NCI-H2196 (cell line): ENCODE results near the gene C1D.
A peak's percentile ranks its signal among the peaks of the same experiment; 100 is the strongest.

Source experiments
- DNase-seq: peaks from one replicate; lab custom pipeline; 2025; ENCODE audit not compliant: unreplicated experiment; lab: John Stamatoyannopoulos, UW

C1D gene

DNA sequence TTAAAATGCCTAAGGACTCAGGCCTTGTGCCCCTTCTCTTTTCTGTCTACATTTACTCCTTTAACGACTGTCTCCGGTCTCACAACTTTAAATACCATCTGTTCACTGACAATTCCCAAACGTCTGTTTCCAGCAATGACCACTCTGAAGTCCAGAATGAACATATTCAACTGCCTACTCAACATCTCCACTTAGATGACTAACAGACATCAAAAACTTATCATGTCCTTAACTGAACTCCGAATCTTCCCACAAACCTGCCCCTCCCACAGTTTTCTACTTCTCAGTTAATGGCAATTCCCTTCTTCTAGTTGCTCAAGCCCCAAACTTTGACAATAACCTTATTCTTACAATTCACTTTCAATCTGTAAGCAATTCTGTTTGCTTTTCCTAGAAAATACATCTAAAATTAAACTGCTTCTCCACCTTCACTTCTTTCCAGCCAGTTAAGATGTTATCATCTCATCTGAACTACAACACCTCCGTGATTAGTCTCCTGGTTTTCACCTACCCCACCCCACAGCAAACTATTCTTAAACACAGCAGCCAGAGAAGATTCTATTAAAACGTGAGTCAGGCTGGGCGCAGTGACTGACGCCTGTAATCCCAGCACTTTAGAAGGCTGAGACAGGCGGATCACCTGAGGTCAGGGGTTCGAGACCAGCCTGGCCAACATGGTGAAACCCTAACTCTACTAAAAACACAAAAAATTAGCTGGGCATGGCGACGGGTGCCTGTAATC, 2.8 kb downstream of the C1D start:
- no peak for DNase-seq

DNA sequence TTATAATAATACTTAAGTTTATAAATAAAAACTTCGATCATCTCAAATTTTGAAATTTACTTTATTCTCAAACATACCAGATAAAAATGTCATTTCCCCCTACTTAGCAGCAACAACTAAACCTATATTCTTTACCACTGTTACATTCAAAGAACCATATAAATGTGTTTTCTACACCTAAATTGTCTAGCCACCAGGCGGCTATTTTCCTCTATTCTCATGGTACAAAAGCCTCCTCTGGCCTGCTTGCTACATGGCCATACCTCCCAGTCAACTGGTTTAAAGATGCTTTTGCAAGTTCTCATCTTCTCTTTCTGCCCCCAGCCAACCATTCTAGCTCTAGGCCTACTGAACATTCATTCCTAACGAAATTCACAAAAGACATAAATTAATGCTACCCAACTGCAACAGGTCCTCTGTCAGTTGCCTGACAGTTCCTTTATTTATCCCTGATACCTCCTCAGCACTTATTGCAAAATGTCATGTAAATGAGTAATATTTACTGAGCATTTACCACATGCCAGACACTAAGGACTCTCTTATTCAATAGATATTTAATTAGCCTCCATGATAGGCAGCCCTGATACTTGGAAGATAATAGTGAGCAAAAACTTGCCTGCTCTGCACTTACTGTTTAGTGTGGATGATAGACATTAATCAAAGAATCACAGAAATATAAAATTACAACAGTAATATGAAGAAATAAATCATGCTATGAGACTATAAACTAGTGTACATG, 5.0 kb downstream of the C1D start:
- DNase-seq = no peak

DNA sequence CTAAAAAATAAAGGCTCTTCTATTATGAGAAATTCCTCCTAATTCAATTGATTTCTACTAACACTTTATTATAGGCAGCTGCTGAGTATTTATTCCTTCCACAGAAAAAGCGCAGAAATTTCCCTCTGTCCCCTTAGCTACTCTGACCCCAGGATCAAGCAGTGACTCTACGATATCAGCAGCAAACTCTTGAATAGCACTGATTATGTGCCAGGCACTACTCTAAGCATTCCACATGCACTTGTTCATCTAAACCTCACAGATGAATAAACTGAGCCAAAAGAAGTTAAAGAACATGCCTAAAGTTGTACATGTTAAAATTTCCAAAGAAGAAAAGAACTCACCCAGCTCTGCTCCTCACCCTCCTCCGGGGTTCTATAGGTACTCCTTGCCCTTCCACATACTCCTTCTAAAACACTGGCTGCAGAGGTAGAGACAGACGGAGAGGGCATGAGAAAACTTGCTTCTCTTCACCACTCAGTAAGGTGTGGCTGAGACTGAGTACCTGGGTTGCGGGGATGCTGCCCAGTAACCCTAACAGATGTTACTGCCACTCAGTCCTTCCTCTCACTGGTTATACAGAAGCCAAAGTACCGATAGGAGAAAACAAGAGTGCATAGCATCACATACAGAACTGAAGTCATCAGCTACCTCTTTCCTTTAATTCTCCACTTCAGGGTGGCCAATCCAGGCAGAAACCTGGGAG, 9.9 kb downstream of the C1D start:
- DNase-seq = no peak

DNA sequence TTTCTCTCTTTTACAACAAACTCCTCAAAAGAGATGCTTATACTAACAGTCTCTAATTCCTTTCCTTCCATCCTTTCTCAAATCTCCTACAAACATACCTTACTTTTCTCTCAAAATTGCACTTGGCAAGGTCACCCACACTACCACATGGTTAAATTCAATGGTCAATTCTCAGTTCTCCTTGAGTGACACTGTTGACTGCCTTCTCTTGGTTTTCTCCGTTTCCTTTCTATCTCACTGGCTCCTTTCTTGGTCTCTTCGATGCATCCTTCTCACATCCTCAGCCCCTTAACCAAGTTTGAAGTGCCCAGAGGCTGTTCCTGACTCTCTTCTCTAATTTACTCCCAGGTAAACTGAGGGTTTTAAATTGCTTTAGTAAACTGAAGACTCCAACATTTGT, 12.5 kb downstream of the C1D start:
- DNase-seq = no peak

DNA sequence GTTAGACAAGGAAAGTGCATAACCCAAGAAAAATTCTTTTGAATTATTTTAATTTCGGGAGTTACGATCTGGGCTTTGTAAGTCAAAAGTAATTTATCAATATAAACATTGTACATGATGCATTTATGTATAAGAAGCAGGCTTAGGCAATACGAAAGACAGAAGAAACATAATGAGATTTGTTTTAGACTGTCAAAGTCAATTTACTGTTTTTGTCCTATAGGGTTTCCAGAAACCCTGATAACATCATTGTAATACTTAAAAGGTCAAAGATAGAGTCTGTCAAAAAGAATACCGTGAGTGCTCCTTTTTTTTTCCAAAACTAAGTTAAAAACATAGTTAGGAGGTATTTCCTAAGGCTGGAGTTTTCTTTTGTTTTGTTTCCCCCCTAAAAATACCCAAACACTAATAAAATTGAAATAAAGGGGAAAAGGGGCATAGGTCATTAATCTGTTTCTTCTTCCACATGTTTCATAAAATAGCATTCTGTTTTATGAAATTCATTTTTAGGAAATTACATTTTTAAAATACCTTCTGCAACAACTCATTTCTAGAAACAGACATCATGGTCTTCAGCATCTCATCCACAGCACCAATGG, 16.1 kb downstream of the C1D start:
- no peak for DNase-seq

DNA sequence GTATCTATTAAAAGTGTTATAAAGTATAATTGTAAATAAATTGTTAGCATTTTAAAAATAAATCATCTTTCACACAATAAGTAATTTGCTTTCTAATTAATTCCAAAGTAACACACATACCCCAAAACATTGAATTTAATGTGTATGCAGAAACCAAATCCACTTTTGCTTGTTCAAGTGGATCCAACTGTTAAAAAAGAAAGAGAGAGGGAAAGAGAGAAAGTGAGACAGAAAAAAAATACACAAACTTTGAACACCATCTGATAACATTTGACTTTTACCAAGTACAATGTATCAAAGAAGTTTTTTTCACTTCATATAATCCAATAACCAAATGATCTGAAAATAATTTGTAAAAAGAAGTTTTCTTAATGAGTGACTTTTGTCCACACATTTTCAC, 16.6 kb downstream of the C1D start:
- no peak for DNase-seq

DNA sequence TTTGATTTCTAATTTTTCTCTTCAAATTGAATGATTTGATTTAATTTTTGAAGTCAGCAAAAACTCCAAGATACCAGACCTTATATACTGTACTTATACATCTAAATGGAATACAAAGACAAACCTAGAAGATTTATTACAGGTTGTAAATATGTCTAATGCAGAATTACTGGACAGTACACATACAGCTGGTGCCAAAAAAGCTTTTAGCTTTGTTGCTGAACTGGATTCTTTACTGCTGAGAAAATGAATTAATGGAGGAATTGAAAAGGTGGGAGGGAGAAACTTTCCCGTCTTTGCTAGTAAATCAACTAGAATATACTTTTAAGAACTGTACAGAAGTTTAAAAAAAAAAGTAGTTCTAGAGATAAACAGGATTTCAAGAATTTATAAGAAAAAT, 17.5 kb downstream of the C1D start:
- DNase-seq = no peak

DNA sequence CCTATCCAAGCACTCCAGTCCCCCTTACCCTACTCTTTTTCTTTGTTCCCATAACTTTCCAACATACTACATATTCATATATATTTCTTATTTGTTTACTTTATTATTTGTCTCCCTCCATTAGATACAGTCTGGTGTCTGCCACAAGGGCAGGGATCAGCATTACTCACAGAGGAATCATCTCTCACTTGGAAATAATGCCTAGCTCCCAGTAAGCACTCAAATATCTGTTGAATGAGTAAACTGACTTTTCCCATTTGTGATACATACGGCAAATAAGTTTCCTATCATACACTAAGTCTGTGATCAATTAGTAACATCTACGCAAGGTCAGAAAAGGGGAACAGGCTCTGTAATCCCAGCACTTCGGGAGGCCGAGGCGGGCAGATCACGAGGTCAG, 18.7 kb downstream of the C1D start:
- DNase-seq = no peak

DNA sequence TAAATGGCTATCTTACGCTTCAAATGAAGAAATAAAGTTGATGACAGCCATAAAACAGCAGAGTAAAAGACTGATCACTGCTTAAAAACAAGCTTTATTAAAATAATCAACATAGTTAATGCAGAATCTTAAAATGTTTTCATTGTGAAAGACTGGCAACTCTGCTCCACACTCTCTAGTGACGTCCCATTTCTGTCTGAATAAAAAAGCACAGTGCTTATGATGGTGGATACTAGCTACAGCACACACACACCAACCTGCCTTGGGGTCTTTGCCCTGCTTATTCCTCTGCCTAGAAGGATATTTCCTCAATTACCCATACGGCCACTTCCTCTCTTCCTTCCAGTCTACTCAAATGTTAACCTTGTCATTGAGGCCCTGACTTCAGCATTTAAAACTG, 19.1 kb downstream of the C1D start:
- DNase-seq = no peak

DNA sequence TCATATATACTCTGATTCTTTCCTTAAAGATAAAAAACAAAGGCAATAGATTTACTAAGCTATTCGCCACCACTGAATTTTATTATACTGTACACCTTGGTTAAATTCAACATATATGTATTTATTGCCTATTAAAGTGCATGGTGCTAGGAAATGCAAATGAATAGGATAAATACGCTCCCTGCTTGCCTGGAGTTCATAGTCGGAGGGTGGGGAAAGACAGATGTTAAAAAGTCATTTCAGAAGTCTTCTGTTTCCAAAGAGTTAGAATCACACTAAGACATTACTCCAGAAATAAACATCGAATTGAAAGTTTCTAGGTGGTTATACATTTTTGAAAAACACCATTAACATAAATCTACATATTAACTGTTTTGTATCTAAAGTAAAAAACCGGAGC, 19.8 kb downstream of the C1D start:
- DNase-seq = no peak

DNA sequence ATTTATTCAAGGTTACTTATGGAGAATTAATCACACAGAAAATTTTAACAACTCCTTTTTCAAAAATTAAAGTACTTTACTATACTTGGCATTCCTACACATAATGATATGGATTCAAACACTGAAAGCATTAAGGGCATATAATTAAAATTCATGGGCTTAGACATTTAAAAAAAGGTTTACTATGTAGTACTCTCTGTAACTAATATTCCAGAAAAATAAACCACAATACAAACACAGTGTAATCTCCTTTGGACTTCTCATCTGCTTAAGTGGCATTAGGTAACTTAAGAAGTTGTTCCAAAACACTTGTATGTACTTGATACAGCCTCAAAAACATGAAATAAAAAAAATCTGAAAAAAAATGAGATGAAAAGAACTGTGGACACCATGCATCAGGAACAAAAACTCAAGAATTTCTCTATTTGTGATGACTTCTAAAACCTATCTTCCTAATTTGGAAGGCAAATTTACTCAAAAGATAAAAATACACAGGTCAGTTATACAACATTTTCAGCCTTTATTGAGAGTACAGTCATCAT, 21.0 kb downstream of the C1D start:
- no peak for DNase-seq

DNA sequence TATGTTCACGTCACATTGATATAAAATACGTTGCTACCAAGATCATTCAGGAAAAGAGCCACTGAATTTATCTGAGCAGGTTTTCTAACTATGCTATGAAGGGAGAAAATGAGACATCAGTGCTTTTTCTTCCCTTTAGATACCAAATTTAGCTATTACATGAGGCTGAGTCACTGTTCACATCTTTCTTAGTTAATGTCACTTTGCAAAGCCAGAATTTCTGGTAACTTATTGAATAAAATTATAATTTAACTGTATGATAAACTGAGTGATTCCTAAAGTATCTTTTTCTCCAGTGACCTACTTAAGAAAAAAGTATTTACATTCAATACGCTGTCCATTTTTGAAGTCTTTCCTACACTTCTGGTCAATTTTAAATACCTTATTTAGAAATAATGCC, 22.7 kb downstream of the C1D start:
- DNase-seq = no peak

DNA sequence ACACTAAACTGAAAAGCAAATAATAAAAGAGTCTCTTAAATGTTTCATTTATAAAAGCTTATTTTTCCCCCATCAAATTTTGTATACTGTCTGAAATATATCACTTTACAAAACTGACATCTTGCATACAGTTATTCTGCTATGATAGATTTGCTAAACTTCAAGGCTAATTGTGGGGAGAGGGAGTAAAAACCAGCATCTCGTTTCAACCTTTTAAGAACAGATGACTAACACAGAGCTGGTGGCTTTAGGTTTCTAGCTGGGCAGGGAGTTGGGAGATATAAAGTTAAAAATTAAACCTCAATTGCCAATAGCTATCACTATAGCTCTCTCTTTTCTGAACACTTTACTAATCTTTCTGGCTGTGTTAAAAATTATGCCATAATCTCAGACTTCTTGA, 23.5 kb downstream of the C1D start:
- no peak for DNase-seq

DNA sequence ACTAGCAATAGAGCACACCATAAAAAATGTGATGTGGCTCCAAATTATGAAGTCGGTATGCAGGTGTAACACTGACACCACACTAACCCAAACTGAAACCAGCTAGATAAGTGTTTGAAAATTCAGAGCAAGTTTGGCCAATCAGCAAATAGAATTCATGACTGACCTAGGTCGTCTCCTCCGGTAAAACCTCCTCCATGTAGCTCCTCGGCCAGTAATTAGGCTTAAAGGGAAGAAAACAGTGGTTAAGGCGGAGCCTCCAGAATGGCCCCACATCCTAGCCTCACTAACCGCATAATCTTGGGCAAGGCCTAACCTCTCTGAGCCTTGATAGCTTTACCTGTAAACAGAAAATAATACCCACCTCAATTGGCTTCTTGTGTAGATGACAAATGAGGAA, 30.1 kb downstream of the C1D start:
- DNase-seq = no peak

DNA sequence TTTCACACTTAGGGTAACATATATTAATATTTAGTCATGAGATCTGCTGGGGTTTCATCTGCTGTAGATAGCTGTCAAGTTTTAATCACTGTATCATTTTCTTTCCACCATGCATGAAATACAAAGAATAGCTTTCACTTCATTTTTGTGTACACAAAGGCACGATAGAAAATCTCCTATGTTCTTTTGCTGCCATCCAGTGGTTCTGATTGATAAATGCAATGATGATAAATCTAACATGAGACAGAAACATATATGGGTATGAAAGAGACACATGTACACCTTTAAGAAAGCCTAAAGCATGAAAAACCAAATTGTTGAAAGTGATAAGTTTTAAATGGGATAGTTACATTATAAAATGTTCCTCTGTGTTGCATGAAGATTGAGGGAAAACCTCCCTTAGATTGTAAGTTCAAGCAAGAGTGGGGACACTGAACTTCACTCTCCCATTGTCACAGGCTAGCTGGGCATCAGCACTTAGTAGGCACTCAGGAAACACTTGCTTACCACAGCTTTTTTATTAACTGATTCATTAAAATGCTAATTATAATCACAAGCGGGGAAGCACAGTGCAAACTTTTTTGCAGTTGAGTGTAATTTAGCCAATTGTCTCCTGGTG, 31.2 kb downstream of the C1D start:
- peak; percentile 51 for DNase-seq

DNA sequence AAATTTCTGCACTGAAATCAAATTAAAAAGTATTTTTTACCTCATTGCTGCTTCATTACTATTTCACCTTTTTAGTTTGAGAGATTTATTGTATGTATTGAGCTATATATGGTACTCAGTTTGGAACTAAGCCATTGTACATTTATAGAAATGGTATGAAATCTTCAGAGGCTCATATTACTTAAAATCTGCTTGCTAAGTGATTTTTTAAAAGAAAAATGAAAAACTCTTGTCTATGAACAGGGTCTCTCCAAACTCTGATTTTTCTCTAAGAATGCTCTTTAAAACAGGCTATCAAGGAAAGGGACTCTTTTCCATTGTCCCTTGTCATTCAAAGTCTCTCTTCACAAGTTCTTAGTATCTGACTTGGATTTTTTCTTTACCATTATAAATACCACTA, 31.8 kb downstream of the C1D start:
- DNase-seq = no peak

DNA sequence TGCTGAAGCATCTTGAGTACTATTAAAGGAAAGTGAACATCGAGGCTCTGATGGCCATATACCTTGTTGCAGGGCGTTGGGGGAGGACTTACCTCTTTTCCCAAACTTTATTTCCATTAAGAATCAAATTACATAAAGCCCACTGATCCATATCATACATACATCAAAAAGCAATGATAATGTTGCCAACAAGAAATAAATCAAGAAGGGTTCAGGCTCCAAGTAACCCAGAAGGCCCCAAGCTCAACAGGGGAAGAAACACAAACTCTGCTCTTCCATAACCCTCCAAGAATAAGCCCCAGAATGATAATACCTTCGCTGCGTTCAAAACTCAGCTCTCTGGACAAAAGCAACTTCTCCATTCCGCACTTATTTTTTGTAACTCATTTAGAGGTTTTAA, 32.3 kb downstream of the C1D start:
- DNase-seq = no peak

DNA sequence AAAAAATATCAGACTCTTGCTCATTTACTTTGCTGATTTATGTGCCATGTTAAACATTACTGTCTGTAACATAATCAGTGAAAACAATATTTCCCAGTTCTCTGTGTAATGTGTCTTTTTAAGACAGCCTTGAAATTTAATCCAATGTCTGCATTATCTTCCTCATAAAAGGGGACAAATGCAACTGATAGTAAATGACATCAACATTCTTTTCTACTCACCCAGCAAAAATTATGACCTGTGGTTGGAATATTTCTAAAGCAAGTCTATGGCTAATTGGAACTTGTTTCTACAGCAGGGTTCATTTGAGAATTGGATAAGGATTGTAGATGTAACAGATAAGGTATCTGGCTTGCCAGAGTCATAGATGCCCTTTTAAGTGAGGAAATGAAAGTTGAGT, 34.8 kb downstream of the C1D start:
- peak; percentile 0 for DNase-seq

DNA sequence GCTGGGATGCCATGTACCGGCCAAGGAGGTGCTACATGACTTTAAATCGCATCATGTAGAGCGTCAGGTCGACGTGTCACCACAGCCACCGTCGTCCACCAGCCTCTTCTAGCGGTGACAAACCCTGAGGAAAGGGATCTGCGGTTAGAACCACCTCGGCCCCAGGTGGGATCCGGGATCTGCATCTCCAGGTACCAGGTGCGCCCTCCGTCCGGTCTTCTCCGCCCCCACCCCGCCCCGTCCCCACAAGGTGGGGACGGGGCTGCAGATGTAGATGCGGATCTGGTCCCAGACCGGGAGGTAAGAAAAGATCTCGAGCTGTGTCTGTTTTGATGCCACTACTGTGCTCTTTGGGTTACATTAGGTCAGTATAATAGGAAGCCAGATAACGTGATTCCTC, 38.4 kb downstream of the C1D start:
- DNase-seq = no peak

DNA sequence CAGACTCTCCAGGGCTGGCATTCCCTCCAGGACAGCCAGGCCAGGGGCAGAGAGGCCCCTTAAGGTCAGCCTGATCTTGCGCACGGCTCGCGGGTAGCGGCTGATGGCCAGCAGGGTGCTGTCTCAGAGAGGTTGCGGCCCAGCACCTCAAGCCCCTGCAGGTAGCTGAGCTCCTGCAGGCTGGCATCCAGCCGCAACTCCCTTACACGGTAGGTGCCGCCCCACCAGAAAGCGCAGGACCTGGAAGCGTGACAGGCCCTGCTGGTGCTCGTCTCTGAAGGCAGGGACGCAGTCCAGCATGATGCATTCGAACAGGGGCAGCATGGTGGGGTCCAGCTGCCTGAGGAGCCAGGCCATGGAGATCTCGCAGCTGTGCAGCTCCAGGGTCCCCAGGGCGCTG, 38.9 kb downstream of the C1D start:
- DNase-seq = no peak

DNA sequence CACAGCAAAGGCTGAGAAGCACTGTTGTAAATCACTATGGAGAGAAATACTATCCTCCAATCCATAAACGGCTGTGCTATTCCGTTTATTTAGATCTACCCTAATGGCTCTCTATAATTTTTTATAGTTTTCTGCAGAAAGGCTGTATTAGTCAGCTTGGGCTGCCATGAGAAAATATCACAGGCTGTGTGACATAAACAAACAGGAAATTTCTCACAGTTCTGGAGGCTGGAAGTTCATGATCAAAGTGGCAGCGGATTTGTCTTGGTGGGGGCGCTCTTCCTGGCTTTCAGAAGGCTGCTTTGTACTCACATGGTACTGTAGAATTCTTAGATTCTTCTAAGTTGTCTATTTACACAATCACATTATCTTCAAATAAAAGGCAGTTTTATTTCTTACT, 44.1 kb downstream of the C1D start:
- DNase-seq = no peak
